Suprapubic skin (tissue), 4 donors: ENCODE data around the gene M6PR. TPM values are rescaled to one million over a fixed set of nuclear protein-coding genes. Genes with fewer than 3 reads are reported as not detected.

Source experiments
- DNase-seq, 2 donors: peaks; one replicate each; pipeline ENCODE4 v3.0.0-alpha.2; 2019; ENCODE audit warnings: low spot score in 2 of 2
- H3K27ac ChIP-seq: fragments of 200-600 bp; sonication (generic); one replicate; pipeline ENCODE4 v1.5.1; 2019
- H3K27me3 ChIP-seq: fragments of 200-600 bp; sonication (generic); one replicate; pipeline ENCODE4 v1.5.1; 2019
- H3K36me3 ChIP-seq: fragments of 200-600 bp; sonication (generic); one replicate; pipeline ENCODE4 v1.5.1; 2019
- H3K4me1 ChIP-seq: fragments of 200-600 bp; sonication (generic); one replicate; pipeline ENCODE4 v1.5.1; 2019
- H3K4me3 ChIP-seq: fragments of 200-600 bp; sonication (generic); one replicate; pipeline ENCODE4 v1.5.1; 2019; ENCODE audit warnings: mild to moderate bottlenecking
- H3K9me3 ChIP-seq: fragments of 200-600 bp; sonication (generic); one replicate; pipeline ENCODE4 v1.5.1; 2019
- CTCF ChIP-seq, 2 donors: fragments of 200-600 bp in 1 of 2; fragments of 450-650 bp in 1 of 2; sonication (generic) in 1 of 2; IDR thresholded peaks; one replicate each; pipeline ENCODE4 v1.5.1; 2016 to 2019; ENCODE audit warnings: antibody characterized with exemption in 2 of 2, mild to moderate bottlenecking in 1 of 2, moderate library complexity in 1 of 2
- EP300 ChIP-seq: sonication (generic); formaldehyde crosslinking; IDR thresholded peaks from one replicate; pipeline ENCODE4 v1.6.1; 2017; ENCODE audit warnings: antibody characterized with exemption
- POLR2A ChIP-seq, 2 donors: fragments of 450-650 bp; IDR thresholded peaks; one replicate each; pipeline ENCODE4 v1.6.1; 2017; ENCODE audit warnings: antibody characterized with exemption in 2 of 2, mild to moderate bottlenecking in 2 of 2, moderate library complexity in 2 of 2
- POLR2AphosphoS5 ChIP-seq, 3 donors: sonication (generic); formaldehyde crosslinking; IDR thresholded peaks; one replicate each; pipeline ENCODE4 v1.6.1; 2017; ENCODE audit warnings: antibody characterized with exemption in 3 of 3
- WGBS: methylation state at CpG from one replicate; pipeline ENCODE4 v1.1.5; 2018; 5-methylcytosine and 5-hydroxymethylcytosine counted together
- total RNA-seq, 4 donors: library from RNA; depleted of rRNA; stranded (reverse); fragments of >200 nt; gene quantifications; one replicate each; pipeline ENCODE4 v1.1.0, GENCODE V29; 2016

M6PR gene
- total RNA-seq, 4 donors from 2014 or later: 75.8 to 138 (median 120) TPM

- DNase-seq: no peak
- 94% methylated on average over 1 of the region's 1 CpG for WGBS
- no peak for TF ChIP-seq CTCF (IDR thresholded peaks at IDR 0.05)
- no peak for TF ChIP-seq EP300
These were observed 21.0 kb upstream of the M6PR start for GRCh38 chr12:8970432-8970831.

GRCh38 chr12:8969861-8970411 lies 20.5 kb upstream of the M6PR start:
- no peak for TF ChIP-seq POLR2A (IDR thresholded peaks at IDR 0.05)
- no peak for TF ChIP-seq POLR2AphosphoS5 (IDR thresholded peaks at IDR 0.05)
- no peak for TF ChIP-seq CTCF (IDR thresholded peaks at IDR 0.05)
- no peak for TF ChIP-seq EP300
- WGBS: 72% methylated on average over 2 of the region's 2 CpGs
- no peak for DNase-seq

More at GRCh38 chr12:8970432-8970831, 21.0 kb upstream of the M6PR start:
- no peaks in the 10 kb centered on the region for H3K27me3 ChIP-seq
- peaks cover 26% of the 10 kb centered on the region for H3K9me3 ChIP-seq
- H3K36me3 ChIP-seq: no peaks in the 10 kb centered on the region
- no peak overlapping the region for H3K27ac ChIP-seq
- H3K4me1 ChIP-seq: no peaks in the 10 kb centered on the region
- H3K4me3 ChIP-seq: no peak overlapping the region

GRCh38 chr12:8968761-8969160 lies 19.3 kb upstream of the M6PR start:
- Histone ChIP-seq H3K9me3 (peaks cover 20% of the 10 kb centered on the region), H3K4me1 (no peaks in the 10 kb centered on the region), H3K36me3 (no peaks in the 10 kb centered on the region), H3K27me3 (no peaks in the 10 kb centered on the region), H3K27ac (no peak overlapping the region), H3K4me3 (no peak overlapping the region)
- DNase-seq: no peak
- no peak for TF ChIP-seq EP300
- TF ChIP-seq POLR2A (IDR thresholded peaks at IDR 0.05): no peak
- no peak for TF ChIP-seq CTCF (IDR thresholded peaks at IDR 0.05)
- TF ChIP-seq POLR2AphosphoS5 (IDR thresholded peaks at IDR 0.05): no peak

More at GRCh38 chr12:8969861-8970411, 20.5 kb upstream of the M6PR start:
- Histone ChIP-seq H3K27ac (no peak overlapping the region), H3K4me3 (no peak overlapping the region), H3K4me1 (no peaks in the 10 kb centered on the region), H3K36me3 (no peaks in the 10 kb centered on the region), H3K9me3 (peaks cover 21% of the 10 kb centered on the region), H3K27me3 (no peaks in the 10 kb centered on the region)

GRCh38 chr12:8960176-8960575 lies 10.7 kb upstream of the M6PR start:
- H3K4me1 ChIP-seq: no peaks in the 10 kb centered on the region
- 98% methylated on average over 2 of the region's 2 CpGs for WGBS
- H3K27ac ChIP-seq: no peak overlapping the region
- DNase-seq: no peak
- H3K9me3 ChIP-seq: no peaks in the 10 kb centered on the region
- no peak overlapping the region for H3K4me3 ChIP-seq
- no peaks in the 10 kb centered on the region for H3K36me3 ChIP-seq
- no peak for TF ChIP-seq EP300
- TF ChIP-seq CTCF (IDR thresholded peaks at IDR 0.05): no peak
- no peak for TF ChIP-seq POLR2AphosphoS5 (IDR thresholded peaks at IDR 0.05)
- no peak for TF ChIP-seq POLR2A (IDR thresholded peaks at IDR 0.05)
- no peaks in the 10 kb centered on the region for H3K27me3 ChIP-seq

GRCh38 chr12:8958066-8958465 lies 8.6 kb upstream of the M6PR start:
- no peak for DNase-seq
- Histone ChIP-seq H3K27me3 (no peaks in the 10 kb centered on the region), H3K27ac (no peak overlapping the region), H3K36me3 (no peaks in the 10 kb centered on the region), H3K4me1 (no peaks in the 10 kb centered on the region), H3K9me3 (no peaks in the 10 kb centered on the region), H3K4me3 (no peak overlapping the region)
- 73% methylated on average over 2 of the region's 2 CpGs for WGBS
- no peak for TF ChIP-seq POLR2AphosphoS5 (IDR thresholded peaks at IDR 0.05)
- TF ChIP-seq CTCF (IDR thresholded peaks at IDR 0.05): no peak
- no peak for TF ChIP-seq POLR2A (IDR thresholded peaks at IDR 0.05)
- TF ChIP-seq EP300: no peak
